MM.1S (cell line): Measurements from ENCODE around the gene PODXL2.

Source experiments
- DNase-seq: peaks from one replicate; pipeline ENCODE4 v3.0.0-alpha.2; 2015
- H2AFZ ChIP-seq: fragments of 300-600 bp; sonication (generic); 2 replicates; pipeline ENCODE4 v1.6.0; 2016; ENCODE audit warnings: antibody characterized with exemption, low read length
- H3F3A ChIP-seq: fragments of 300-600 bp; sonication (generic); 2 replicates; pipeline ENCODE4 v1.6.1; 2016; ENCODE audit warnings: mild to moderate bottlenecking, antibody characterized with exemption, low read length, moderate library complexity, mixed read lengths; ENCODE audit not compliant: insufficient read depth
- H3K27ac ChIP-seq: fragments of 300-600 bp; sonication (generic); 2 replicates; pipeline ENCODE4 v1.5.1; 2016; ENCODE audit warnings: mild to moderate bottlenecking, low read length
- H3K27me3 ChIP-seq: fragments of 300-600 bp; sonication (generic); replicated peaks from 2 replicates; pipeline ENCODE4 v1.6.0; 2016; ENCODE audit warnings: low read length; ENCODE audit not compliant: insufficient read depth
- H3K36me3 ChIP-seq: fragments of 300-600 bp; sonication (generic); replicated peaks from 2 replicates; pipeline ENCODE4 v1.6.1; 2016; ENCODE audit warnings: mild to moderate bottlenecking, low read length, mixed read lengths; ENCODE audit not compliant: insufficient read depth
- H3K4me1 ChIP-seq: fragments of 300-600 bp; sonication (generic); 2 replicates; pipeline ENCODE4 v1.6.1; 2016; ENCODE audit warnings: low read length, mixed read lengths
- H3K4me2 ChIP-seq: fragments of 300-600 bp; sonication (generic); 2 replicates; pipeline ENCODE4 v1.6.0; 2016; ENCODE audit warnings: low read depth, low read length
- H3K4me3 ChIP-seq: fragments of 300-600 bp; sonication (generic); 2 replicates; pipeline ENCODE4 v1.5.1; 2016; ENCODE audit warnings: low read length, mixed read lengths
- H3K79me2 ChIP-seq: fragments of 300-600 bp; sonication (generic); 2 replicates; pipeline ENCODE4 v1.6.1; 2016; ENCODE audit warnings: mixed run types, low read length, mixed read lengths
- H3K9ac ChIP-seq: fragments of 300-600 bp; sonication (generic); 2 replicates; pipeline ENCODE4 v1.6.1; 2016; ENCODE audit warnings: low read length, mixed read lengths
- H3K9me2 ChIP-seq: fragments of 300-600 bp; sonication (generic); replicated peaks from 2 replicates; pipeline ENCODE4 v1.6.1; 2016; ENCODE audit warnings: mild to moderate bottlenecking, low read length, mixed read lengths; ENCODE audit not compliant: insufficient read depth
- H3K9me3 ChIP-seq: fragments of 300-600 bp; sonication (generic); replicated peaks from 2 replicates; pipeline ENCODE4 v1.6.1; 2016; ENCODE audit warnings: mild to moderate bottlenecking, low read length, mixed read lengths; ENCODE audit not compliant: insufficient read depth
- H4K20me1 ChIP-seq: fragments of 300-600 bp; sonication (generic); 2 replicates; pipeline ENCODE4 v1.6.1; 2016; ENCODE audit warnings: mild to moderate bottlenecking, low read length, moderate library complexity, mixed read lengths; ENCODE audit not compliant: insufficient read depth
- CTCF ChIP-seq: fragments of 300-600 bp; sonication (generic); IDR thresholded peaks from 2 replicates; pipeline ENCODE4 v1.5.1; 2016; ENCODE audit warnings: antibody characterized with exemption, low read length, mixed read lengths
- EZH2 ChIP-seq: fragments of 300-600 bp; sonication (generic); optimal IDR thresholded peaks from 2 replicates; pipeline ENCODE3; 2017; ENCODE audit warnings: low read depth, mild to moderate bottlenecking, antibody characterized with exemption, low read length, mixed read lengths
- EZH2phosphoT487 ChIP-seq: fragments of 300-600 bp; sonication (generic); IDR thresholded peaks from 2 replicates; pipeline ENCODE4 v1.6.1; 2018; ENCODE audit warnings: antibody characterized with exemption, low read length

PODXL2 gene

GRCh38 chr3:127698691-127699415, 69.9 kb downstream of the PODXL2 start:
- no peak for TF ChIP-seq EZH2
- TF ChIP-seq EZH2phosphoT487: no peak
- no peak for TF ChIP-seq CTCF
- Histone ChIP-seq H3K9me3 (no peaks in the 10 kb centered on the region), H3K4me3 (no peak overlapping the region), H3K9me2 (no peaks in the 10 kb centered on the region), H4K20me1 (no peaks in the 10 kb centered on the region), H3K9ac (no peak overlapping the region), H3K27me3 (no peaks in the 10 kb centered on the region), H3F3A (no peaks in the 10 kb centered on the region), H3K4me1 (no peaks in the 10 kb centered on the region), H3K4me2 (no peak overlapping the region), H3K79me2 (no peaks in the 10 kb centered on the region), H3K36me3 (no peaks in the 10 kb centered on the region), H2AFZ (no peak overlapping the region), H3K27ac (no peak overlapping the region)
- DNase-seq: no peak

- no peak overlapping the region for H2AFZ ChIP-seq
- no peak overlapping the region for H3K4me2 ChIP-seq
Observed at GRCh38 chr3:127699416-127700300, 70.7 kb downstream of the PODXL2 start.

GRCh38 chr3:127700406-127700805, 71.4 kb downstream of the PODXL2 start:
- H3K4me2 ChIP-seq: no peak overlapping the region
- no peaks in the 10 kb centered on the region for H4K20me1 ChIP-seq
- H3K36me3 ChIP-seq: no peaks in the 10 kb centered on the region
- no peak for TF ChIP-seq EZH2
- no peaks in the 10 kb centered on the region for H3K9me3 ChIP-seq
- H3K27me3 ChIP-seq: no peaks in the 10 kb centered on the region
- H3K9ac ChIP-seq: no peak overlapping the region
- no peaks in the 10 kb centered on the region for H3F3A ChIP-seq
- H3K9me2 ChIP-seq: no peaks in the 10 kb centered on the region
- no peak overlapping the region for H3K4me3 ChIP-seq
- no peak for DNase-seq
- H3K4me1 ChIP-seq: no peaks in the 10 kb centered on the region
- no peak overlapping the region for H2AFZ ChIP-seq
- H3K27ac ChIP-seq: no peak overlapping the region
- H3K79me2 ChIP-seq: no peaks in the 10 kb centered on the region

More at GRCh38 chr3:127699416-127700300, 70.7 kb downstream of the PODXL2 start:
- H3K27me3 ChIP-seq: no peaks in the 10 kb centered on the region
- no peaks in the 10 kb centered on the region for H3F3A ChIP-seq
- no peaks in the 10 kb centered on the region for H3K36me3 ChIP-seq
- DNase-seq: no peak
- no peaks in the 10 kb centered on the region for H3K79me2 ChIP-seq
- H3K9me3 ChIP-seq: no peaks in the 10 kb centered on the region
- no peaks in the 10 kb centered on the region for H4K20me1 ChIP-seq
- H3K27ac ChIP-seq: no peak overlapping the region
- TF ChIP-seq EZH2 (no peak), EZH2phosphoT487 (no peak), CTCF (no peak)
- H3K4me3 ChIP-seq: no peak overlapping the region
- H3K9me2 ChIP-seq: no peaks in the 10 kb centered on the region
- H3K4me1 ChIP-seq: no peaks in the 10 kb centered on the region
- no peak overlapping the region for H3K9ac ChIP-seq
